Measurements from ENCODE around the gene LENEP. TPM values are rescaled to one million over a fixed set of nuclear protein-coding genes. Genes with fewer than 3 reads are reported as not detected.

The LENEP gene
- polyA plus RNA-seq, 1 donor: 0.93 TPM

DNA sequence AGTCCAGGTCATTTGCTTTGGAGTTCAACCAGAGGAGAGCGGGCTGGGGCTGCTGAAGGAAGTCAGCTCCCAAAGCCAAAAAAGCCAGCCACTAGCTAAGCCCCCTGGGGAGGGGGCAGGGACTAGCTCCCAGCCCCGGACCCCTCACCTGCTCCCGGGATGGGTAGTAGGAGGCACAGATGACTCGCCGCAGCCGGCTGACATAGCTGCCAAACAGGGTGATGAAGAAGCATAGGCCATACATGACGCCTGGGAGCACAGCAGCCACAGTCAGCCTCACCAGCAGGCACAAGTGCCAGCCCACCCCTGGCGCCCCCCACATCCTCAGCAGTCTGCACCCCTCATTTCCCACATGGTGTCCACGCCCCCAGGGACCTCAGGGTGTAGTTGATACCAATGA, 32.8 kb downstream of the LENEP start:
- DNase-seq: no peak

DNA sequence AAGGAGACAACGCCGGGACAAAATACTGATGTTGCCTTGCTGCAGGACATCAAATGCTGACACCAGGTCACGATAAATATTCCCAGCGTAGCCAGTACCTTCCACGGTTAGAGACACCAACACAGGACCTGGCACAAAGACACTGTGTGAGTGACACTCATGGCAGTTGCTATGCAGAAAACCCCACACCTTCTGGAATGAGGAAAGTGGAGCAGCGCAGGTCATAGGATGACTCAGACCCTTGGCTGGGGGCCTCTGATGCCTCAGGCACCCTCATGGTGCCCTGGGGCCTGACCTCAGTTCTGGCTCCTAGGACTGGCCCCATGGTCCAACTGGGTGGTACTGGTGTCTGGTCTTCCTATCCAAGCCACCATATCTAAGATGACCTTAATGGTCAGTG, 33.2 kb downstream of the LENEP start:
- no peak for DNase-seq

DNA sequence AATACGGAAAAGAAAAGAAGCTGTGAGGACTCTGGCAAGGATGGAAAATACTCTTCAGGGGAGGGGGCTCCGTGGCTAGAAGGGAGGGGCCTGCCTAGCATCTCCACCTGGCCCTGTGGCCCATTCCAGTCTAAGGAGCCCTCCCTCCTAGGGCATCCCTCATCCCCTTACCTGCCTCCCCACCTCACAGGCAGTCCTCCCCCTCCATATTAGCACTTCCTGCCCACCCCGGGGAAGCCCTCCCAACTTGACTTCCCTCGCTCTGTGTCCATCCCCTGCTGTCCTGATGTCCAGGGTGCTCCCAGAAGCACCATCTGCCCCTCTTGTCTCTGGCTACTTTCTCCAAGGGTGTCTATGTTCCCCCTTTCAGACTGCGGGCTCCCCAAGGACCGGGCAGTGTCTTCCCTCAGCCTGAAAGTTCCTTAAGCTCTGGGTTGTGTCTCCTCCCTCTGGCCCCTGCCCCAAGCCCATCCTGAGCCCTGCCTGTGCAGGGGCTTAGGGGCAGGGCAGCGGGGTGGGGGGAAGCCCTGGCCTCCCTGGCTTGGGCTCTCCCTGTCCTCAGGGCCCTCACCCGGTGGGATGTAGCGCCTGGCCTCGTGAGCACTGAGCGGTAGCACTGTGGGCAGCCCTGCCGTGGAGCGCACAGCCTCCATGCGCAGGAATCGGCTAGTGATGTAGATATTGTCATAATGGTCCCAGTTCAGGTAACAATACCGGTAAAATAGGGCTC, 36.3 kb downstream of the LENEP start:
- no peak for DNase-seq

DNA sequence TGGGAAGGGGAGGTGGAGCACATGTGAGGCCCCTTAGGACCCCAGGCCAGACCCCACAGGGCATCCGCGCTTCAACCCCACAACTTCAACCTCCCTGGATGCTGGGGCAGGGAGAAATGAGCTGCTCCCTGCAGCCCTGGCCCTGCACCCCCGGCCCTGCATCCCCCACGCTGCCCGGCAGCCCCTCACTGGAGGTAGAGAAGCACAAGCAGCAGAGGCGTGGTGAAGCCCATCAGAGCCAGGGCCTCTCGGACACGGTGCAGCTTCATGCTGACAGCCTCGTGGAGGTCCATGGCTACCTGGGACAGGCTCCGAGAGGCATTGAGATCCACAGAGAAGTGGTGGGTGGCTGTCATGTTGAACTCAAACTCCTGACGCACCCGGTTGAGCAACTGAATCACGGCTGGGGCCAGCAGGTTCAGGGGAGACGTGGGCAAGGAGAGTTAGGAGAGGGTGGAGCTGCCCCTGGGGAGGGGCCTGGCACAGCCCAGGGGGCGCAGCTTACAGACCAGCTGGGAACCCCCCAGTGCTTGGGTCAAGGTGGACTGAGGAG, 36.9 kb downstream of the LENEP start:
- no peak for DNase-seq

DNA sequence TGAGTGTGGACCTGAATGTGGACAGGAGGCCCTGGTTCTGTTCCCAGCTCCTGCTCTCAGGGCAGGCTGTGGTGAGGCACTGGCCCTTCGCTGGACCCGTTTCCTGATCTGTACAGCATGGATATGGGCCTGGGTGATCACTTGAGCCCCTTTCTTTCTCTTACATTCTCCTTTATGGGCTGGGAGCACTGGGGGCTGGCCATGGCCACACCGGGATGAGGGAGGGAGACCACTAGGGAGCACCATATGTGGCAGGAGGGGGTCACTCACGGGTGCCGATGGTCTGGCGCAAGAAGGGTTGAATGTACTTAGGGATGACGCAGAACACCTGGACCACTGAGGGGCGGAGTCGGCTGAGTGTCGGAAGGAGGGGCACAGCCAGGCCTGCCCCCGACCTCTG, 37.5 kb downstream of the LENEP start:
- DNase-seq: no peak

DNA sequence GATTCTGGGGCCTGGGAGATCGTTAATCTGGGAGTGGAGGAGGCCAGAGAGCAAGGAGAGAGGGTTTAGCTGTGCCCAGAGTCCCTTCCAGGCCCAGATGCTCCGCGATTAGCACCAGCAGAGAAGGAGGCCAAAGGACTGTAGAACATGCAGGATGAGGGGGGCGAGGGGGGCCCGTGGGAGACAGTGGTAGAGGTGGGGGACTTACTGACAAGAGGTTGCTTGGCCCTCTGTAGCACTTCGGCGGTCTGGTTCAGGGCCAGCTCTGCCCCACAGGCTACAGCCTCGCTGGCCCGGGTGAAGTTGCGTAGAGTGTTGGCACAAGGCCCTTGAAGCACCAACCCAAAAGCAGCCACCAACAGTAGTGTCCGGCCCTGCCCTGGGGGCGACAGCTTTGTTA, 39.5 kb downstream of the LENEP start:
- DNase-seq: no peak

DNA sequence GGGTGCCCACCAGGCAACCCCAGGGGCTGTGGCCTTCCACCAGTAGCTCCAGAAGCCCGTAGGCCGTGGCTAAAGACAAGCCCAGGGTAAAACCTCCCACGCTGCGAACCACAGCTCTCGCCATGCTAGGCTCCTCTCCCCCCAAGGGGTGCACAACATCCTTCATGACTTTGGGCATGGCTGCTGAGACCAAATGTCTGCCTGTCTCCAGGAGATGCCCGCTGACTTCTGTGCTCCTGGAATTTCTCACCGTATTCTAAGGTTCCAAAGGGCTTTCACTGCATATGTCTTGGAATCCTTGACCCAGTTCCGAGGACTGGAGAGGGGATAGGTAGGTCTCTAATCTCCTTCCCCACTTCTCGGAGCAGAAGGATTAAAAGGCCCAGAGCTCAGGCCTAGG, 40.1 kb downstream of the LENEP start, which contains the start of the genes DCST1 and DCST2:
Gene DCST1, plus strand, starts transcription at position 301 of the 400 bp plus-strand sequence. CDS start 213 bp downstream, outside the sequence.
Gene DCST2, minus strand, starts transcription at position 258 of the 400 bp plus-strand sequence. Its CDS starts 80 bp downstream, at position 178.
- no peak for DNase-seq

DNA sequence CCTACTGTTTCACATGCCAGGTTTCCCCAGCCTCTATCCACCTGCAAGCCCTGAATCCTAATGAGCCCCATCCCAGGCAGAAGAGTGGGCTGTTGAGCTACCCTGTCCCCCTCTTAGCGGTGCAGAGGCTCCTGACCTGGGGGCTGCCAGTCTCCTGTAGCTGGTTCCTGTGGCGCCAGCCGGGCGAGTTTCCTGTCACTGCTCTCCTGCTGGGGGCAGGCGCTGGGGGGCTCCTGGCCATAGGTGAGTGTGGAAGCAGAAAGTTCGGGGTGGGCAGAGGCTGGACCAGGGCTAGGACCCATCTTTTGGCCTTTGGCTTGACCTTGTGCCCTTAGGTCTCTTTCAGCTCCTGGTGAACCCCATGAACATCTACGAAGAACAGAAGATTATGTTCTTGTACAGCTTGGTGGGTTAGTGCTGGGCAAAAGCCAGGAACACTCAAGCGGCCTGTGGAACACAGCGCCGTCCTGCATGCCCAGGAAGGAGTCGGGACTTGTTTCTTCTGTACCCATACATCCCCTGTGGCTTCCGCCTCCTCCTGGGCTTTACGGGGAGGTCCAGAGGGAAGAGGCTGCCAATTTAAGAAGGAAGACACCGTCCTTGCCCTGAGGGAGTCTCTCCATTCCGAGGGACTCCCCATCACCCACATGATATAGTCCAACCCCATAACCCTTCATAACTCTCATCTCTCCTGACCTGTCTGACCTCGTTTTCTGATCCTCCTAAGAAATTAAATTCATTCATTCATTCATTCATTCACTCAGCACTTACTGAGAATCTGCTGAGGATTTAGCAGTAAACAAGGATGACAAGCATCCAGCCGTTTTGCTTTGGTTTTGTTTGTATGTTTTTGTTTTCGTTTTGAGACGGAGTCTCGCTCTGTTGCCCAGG, 41.2 kb downstream of the LENEP start:
- DNase-seq: no peak

DNA sequence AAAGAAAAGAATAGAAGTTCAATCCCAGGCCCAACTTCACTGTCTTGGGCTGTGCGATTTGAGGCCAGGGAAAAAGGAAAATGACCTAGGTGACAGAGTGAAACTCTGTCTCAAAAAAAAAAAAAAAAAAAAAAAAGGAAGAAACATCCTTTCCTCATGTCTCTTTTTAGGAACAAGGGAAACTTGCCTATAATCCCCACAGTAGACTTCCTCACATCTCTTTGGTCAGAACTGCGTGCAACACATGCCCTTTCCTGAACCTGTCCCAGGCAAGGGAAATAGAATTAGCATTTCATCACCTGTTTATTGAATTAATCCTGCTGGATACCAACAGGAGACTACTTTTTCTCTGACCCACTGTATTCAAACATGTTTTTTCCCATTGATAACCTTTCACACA, 42.5 kb downstream of the LENEP start:
- DNase-seq: no peak

DNA sequence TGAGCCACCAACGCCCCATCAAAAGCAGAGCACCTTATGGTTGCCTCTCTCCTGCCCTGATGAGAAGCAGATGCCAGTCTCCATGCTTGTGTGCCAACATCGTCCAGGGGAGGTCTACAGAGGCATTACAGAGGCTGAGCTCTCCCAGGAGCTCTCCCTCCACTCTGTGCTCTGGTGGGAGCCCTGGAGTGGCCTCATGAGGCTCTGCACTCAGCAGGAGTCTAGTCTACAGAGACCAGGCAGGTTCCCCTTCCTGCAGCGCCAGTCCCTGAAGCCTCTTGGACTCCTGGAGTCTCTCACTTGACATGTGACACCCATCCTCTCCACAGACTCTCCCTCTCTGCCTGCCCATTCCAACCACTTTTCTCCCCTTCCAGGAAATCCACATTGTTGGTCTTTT, 43.7 kb downstream of the LENEP start:
- DNase-seq: no peak

DNA sequence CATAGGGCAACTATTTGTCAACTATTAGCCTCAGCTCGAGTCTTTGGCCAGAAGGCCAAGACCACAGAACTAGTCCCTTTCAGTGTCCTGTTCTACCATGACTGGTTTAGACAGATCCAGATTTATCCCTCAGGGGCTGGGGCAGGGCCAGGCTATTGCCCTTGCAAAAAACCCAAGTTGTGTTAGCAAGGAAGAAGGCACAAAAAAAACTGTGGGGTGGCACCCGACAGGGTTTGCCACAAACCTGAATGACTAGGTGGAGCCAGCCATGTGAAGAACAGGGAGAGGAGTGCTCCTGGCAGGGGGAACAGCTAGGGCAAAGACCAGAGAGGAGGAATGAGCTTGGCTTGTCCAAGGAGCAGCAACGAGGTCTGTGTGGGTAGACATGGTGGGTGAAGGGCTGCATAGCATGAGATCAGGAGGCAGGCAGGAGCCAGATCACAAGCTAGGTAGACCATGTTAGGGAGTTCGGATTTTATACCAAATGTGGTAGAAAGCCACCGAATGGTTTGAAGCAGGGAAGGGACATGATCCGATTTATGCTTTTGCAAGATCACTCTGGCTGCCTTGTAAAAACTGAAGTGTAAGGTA, 44.6 kb downstream of the LENEP start:
- DNase-seq: no peak

DNA sequence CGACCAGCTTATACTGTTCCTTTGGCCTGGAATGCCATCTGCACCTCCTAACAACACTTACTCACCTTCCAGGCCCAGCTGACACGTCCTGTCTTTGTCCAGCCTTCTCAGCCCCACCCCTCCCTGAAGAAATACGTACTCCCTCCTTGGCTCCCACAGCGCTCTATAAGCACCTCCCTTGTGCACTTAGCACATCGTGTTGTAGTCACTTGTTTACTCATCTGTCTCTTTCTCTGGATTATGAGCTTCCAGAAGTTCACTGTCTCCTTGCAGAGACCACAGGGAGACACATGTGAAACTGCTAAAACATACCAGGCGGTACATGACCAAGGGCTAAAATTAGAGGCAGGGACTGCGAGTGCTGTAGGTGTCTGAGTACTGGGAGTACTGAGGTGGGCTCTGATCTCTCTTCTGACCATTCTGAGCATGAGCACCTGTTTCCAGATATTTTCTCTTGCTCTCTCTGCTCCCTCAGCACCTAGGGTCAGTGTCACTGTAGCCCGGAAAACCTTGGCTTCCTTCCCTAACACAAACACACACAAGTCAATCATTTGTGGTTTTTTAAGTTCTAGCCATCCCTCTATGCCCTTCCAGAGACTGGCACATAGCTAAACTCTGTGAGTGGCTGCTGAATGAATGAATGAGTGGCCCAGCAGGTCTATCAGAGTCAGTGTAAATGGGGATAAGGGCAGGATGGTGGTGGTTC, 45.4 kb downstream of the LENEP start:
- no peak for DNase-seq

DNA sequence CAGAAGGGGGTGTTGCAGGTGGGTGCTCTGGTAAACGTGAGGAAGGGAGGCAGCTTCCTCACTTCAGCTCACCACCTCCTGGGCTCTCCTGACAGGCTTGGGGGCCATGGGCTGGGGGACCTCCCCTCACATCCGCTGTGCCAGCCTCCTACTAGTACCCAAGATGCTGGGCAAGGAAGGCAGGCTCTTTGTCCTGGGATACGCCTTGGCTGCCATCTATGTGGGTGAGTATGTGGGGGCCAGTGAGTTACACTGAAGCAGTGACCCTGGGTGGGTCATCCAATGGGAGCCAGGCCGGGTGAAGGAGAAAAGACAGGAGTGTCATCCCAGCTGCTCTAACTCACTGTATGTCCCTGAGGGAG, 45.9 kb downstream of the LENEP start:
- no peak for DNase-seq

DNA sequence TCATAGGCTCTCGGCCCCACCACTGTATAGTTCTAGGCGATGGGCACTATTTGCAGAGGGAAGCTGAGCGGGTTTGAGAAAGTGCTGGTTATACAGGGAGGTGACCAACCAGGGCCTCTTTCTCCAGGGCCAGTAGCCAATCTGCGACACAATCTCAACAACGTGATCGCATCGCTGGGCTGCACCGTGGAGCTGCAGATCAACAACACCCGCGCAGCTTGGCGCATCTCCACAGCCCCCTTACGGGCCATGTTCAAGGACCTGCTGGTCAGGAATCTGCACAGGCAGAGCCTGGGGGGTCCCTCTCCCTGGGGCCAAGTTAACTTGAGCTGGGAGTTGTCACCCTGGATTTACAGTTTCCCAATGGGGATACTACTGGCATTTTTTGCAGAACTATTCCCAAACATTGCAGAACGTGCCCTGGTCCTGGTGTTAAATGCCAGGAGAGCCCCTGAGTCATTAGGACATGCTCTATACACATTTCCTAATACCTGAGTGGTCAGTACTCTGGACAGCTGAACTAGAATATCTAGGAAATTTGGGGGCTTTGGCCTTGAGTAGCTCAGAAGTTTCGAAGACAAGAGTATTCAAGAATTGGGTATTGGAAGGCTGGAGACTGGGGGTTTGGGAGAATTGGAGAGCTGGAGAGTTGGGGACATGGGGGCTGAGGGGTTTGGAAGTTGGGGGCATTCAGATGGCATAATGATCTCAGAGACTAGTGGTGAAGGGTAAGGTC, 47.1 kb downstream of the LENEP start:
- DNase-seq: no peak

DNA sequence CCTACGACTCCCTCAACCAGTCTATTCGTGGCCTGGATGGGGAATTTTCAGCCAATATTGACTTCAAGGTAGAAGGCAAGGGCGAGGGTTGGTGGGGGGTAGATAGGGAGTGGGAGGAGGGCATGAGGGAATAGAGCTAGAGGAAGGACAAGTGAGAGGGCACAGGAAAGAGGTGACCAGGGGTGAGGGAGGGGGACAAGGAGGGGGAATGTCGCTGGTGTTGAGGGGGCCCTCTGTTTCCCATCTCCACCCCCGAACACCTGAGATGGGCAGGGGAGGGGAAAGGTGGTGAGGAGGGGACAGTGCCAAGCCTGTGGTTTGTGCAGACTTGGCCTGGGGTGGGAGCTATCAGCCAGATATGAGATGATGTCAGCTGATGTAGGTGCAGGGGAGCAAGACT, 49.4 kb downstream of the LENEP start:
- no peak for DNase-seq

DNA sequence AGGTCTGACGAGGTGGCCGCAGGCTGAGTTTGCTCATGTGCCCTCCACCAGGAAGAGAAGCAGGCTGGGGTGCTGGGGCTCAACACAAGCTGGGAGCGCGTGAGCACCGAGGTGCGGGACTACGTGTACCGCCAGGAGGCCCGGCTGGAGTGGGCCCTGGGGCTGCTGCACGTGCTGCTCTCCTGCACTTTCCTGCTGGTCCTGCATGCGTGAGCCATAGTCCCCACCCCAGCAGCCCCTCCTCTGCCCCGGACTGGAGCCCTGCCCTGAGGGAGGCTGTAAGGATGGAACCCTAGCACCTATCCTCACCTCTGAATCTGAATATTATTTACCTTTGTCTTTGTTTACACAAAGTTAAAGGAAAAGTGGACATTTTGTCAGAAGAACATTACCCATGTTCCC, 49.9 kb downstream of the LENEP start:
- DNase-seq: no peak

DNA sequence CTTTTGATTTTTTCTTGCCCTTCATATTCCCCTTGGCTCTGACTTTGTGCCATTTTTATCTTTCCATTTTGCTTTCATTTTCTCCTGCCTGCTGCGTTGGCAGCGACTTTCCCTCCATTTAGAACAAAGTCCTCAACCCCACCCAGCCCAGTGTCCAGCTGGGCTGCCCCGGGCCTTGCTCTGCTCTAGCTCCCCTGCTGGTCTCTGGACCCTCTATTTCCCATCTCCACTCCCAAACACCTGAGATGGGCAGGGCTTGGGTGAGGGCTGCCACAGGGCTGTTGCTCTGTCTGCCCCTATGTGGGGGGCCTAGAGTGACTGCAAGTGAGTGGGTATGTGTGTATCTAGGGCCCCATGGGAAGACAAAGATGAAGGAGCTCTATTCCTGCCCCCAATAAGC, 50.4 kb downstream of the LENEP start:
- DNase-seq: no peak

Data from left kidney (tissue), 2 donors.